Measurements from ENCODE around the gene NTF4. TPM values are rescaled to one million over a fixed set of nuclear protein-coding genes. Genes with fewer than 3 reads are reported as not detected.

The NTF4 gene
- total and polyA plus RNA-seq, 2 of the 13 experiments (the other 11 are each of a cell fraction or from before 2014, with no cell fraction given), result not detected

GRCh38 chr19:49017666-49018351 lies 46.8 kb downstream of the NTF4 start (continued):
- TF ChIP-seq NFIC (IDR thresholded peaks at IDR 0.05; ENCODE audit: low read length) (no peak), ARID2 (CRISPR knock-in tag; IDR thresholded peaks at IDR 0.05; ENCODE audit: borderline replicate concordance) (no peak), SMAD9 (CRISPR knock-in tag; IDR thresholded peaks at IDR 0.05) (no peak), AKAP8 (CRISPR knock-in tag; IDR thresholded peaks at IDR 0.05) (peak; percentile 90), ZSCAN21 (CRISPR knock-in tag; IDR thresholded peaks at IDR 0.05; ENCODE audit: borderline replicate concordance) (peak; percentile 66; the same call in 1 of the 2 replicates), ZBTB3 (CRISPR knock-in tag; IDR thresholded peaks at IDR 0.05; ENCODE audit: borderline replicate concordance, low read depth) (no peak), ZBTB43 (CRISPR knock-in tag; conservative IDR thresholded peaks at IDR 0.05) (no peak), CREBL2 (CRISPR knock-in tag; IDR thresholded peaks at IDR 0.05; ENCODE audit: borderline replicate concordance) (no peak), ZNF574 (CRISPR knock-in tag; IDR thresholded peaks at IDR 0.05) (peak; percentile 53), NFATC3 (CRISPR knock-in tag; IDR thresholded peaks at IDR 0.05) (no peak), ZNF777 (CRISPR knock-in tag; IDR thresholded peaks at IDR 0.05) (peak; percentile 56), ZNF883 (CRISPR knock-in tag; IDR thresholded peaks at IDR 0.05; ENCODE audit: not compliant biosample characterization) (no peak), ZNF274 (CRISPR knock-in tag; IDR thresholded peaks at IDR 0.05) (no peak), MAX (IDR thresholded peaks at IDR 0.05) (peak; percentile 75), ZNF781 (CRISPR knock-in tag; IDR thresholded peaks at IDR 0.05; ENCODE audit: borderline replicate concordance, not compliant biosample characterization) (no peak)
- TF ChIP-seq, protein P1, sequence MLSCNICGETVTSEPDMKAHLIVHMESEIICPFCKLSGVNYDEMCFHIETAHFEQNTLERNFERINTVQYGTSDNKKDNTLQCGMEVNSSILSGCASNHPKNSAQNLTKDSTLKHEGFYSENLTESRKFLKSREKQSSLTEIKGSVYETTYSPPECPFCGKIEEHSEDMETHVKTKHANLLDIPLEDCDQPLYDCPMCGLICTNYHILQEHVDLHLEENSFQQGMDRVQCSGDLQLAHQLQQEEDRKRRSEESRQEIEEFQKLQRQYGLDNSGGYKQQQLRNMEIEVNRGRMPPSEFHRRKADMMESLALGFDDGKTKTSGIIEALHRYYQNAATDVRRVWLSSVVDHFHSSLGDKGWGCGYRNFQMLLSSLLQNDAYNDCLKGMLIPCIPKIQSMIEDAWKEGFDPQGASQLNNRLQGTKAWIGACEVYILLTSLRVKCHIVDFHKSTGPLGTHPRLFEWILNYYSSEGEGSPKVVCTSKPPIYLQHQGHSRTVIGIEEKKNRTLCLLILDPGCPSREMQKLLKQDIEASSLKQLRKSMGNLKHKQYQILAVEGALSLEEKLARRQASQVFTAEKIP (CRISPR knock-in tag; IDR thresholded peaks at IDR 0.05; ENCODE audit: borderline replicate concordance), result no peak
- TF ChIP-seq, protein P2, sequence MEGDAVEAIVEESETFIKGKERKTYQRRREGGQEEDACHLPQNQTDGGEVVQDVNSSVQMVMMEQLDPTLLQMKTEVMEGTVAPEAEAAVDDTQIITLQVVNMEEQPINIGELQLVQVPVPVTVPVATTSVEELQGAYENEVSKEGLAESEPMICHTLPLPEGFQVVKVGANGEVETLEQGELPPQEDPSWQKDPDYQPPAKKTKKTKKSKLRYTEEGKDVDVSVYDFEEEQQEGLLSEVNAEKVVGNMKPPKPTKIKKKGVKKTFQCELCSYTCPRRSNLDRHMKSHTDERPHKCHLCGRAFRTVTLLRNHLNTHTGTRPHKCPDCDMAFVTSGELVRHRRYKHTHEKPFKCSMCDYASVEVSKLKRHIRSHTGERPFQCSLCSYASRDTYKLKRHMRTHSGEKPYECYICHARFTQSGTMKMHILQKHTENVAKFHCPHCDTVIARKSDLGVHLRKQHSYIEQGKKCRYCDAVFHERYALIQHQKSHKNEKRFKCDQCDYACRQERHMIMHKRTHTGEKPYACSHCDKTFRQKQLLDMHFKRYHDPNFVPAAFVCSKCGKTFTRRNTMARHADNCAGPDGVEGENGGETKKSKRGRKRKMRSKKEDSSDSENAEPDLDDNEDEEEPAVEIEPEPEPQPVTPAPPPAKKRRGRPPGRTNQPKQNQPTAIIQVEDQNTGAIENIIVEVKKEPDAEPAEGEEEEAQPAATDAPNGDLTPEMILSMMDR (CRISPR knock-in tag; IDR thresholded peaks at IDR 0.05), result peak; percentile 57
- TF ChIP-seq, protein P3, sequence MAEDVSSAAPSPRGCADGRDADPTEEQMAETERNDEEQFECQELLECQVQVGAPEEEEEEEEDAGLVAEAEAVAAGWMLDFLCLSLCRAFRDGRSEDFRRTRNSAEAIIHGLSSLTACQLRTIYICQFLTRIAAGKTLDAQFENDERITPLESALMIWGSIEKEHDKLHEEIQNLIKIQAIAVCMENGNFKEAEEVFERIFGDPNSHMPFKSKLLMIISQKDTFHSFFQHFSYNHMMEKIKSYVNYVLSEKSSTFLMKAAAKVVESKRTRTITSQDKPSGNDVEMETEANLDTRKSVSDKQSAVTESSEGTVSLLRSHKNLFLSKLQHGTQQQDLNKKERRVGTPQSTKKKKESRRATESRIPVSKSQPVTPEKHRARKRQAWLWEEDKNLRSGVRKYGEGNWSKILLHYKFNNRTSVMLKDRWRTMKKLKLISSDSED (CRISPR knock-in tag; IDR thresholded peaks at IDR 0.05), result no peak

Data from HepG2 (cell line).